Bone marrow (tissue), 2 donors: ENCODE results near the gene FOXI1.
"Not testable (repeated sequence)": the region's sequence is repeated elsewhere in the genome, so short reads cannot be mapped to it uniquely, and the experiment has no call there.

ENCODE experiments used
- DNase-seq, 2 donors: peaks; one replicate each; lab custom pipeline; 2025; lab: John Stamatoyannopoulos, UW

The FOXI1 gene

GRCh38 chr5:170126061-170126460, 20.4 kb downstream of the FOXI1 start:
- no peak for DNase-seq

- DNase-seq: no peak
These were observed 20.9 kb downstream of the FOXI1 start for GRCh38 chr5:170126626-170127025.

GRCh38 chr5:170131235-170131634, 25.5 kb downstream of the FOXI1 start:
- no peak for DNase-seq

- no peak for DNase-seq
These were observed 26.7 kb downstream of the FOXI1 start for GRCh38 chr5:170132269-170132975.

GRCh38 chr5:170132976-170133448, 27.3 kb downstream of the FOXI1 start:
- DNase-seq: no peak

- no peak for DNase-seq
These were observed 30.2 kb downstream of the FOXI1 start for GRCh38 chr5:170135796-170136490.

- DNase-seq: no peak
These were observed 30.8 kb downstream of the FOXI1 start for GRCh38 chr5:170136506-170136905.

- no peak for DNase-seq
These were observed 32.1 kb downstream of the FOXI1 start for GRCh38 chr5:170137694-170138214.

GRCh38 chr5:170138273-170138672, 32.6 kb downstream of the FOXI1 start:
- no peak for DNase-seq

- DNase-seq: no peak
These were observed 34.2 kb downstream of the FOXI1 start for GRCh38 chr5:170139786-170140335.

- DNase-seq: not testable (repeated sequence)
These were observed 35.5 kb downstream of the FOXI1 start for GRCh38 chr5:170141196-170141595.

- DNase-seq: no peak
These were observed 35.9 kb downstream of the FOXI1 start for GRCh38 chr5:170141636-170142035.

GRCh38 chr5:170142196-170142595, 36.5 kb downstream of the FOXI1 start:
- no peak for DNase-seq

- DNase-seq: no peak
These were observed 37.4 kb downstream of the FOXI1 start for GRCh38 chr5:170143091-170143490.

GRCh38 chr5:170143710-170144109, 38.0 kb downstream of the FOXI1 start:
- DNase-seq: no peak

GRCh38 chr5:170144286-170145023, 38.8 kb downstream of the FOXI1 start:
- DNase-seq: no peak

GRCh38 chr5:170145462-170145861, 39.8 kb downstream of the FOXI1 start:
- no peak for DNase-seq

GRCh38 chr5:170147051-170147752, 41.5 kb downstream of the FOXI1 start:
- no peak for DNase-seq

GRCh38 chr5:170147753-170148264, 42.1 kb downstream of the FOXI1 start:
- DNase-seq: no peak

GRCh38 chr5:170148430-170149205, 42.9 kb downstream of the FOXI1 start:
- no peak for DNase-seq

GRCh38 chr5:170149206-170149515, 43.5 kb downstream of the FOXI1 start:
- no peak for DNase-seq
